Esophagus muscularis mucosa (tissue), 3 donors: ENCODE results near the gene MAP2K5.

Experiments
- CTCF ChIP-seq, 3 experiments: fragments of 200-600 bp in 2 of 3; fragments of 450-650 bp in 1 of 3; sonication (generic) in 2 of 3; IDR thresholded peaks; one replicate each; pipeline ENCODE4 v1.5.1; 2017 to 2019; ENCODE audit warnings: antibody characterized with exemption in 3 of 3, mild to moderate bottlenecking in 2 of 3, moderate library complexity in 1 of 3
- EP300 ChIP-seq: sonication (generic); formaldehyde crosslinking; IDR thresholded peaks from one replicate; pipeline ENCODE4 v1.6.1; 2017; ENCODE audit warnings: antibody characterized with exemption

- no peak for TF ChIP-seq CTCF (IDR thresholded peaks at IDR 0.05)
- TF ChIP-seq EP300, result no peak
Measured at GRCh38 chr15:67674983-67675382, 132.5 kb downstream of the MAP2K5 start.
